ENCODE measurements around the gene LRRC28.
A peak's percentile ranks its signal among the peaks of the same experiment; 100 is the strongest.

LRRC28 gene

DNA sequence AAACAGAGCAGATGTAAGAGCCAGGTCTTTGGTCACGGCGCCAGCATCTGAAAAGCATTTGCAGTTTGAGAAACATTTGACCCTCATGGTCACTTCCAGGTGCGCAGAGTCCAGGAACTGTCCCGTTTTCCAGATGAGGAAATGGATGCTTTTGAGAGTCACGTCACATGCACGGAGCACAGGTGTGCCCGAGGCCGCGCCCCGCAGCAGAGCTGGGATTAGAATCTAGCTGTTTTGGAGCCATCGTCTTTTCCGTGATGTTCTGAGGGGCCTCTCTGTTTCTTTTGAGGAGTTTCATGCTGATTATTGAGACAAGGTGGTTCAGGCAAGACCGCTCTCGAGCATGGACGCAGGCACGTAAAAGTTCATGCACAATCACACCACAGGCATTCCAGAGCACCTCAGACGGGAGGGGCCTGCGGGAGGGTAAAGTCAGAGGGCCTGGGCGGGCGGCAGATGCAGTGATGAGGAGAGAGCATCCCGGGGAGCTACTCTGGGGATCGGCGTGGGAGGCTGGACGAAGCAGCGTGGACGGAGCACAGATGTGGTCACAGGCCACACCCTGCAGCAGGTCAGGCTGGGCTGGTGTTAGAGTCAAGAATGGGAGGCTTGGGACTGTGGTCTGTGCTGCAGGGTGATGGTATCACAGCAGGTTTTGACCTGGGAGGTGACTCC lies 175.3 kb downstream of the LRRC28 start:
- Mint-ChIP-seq H3K9me3 (no peaks in the 10 kb centered on the region), H3K4me1 (peaks cover 35 to 48% of the 10 kb centered on the region in 2 donors), H3K27me3 (no peaks in the 10 kb centered on the region), H3K36me3 (peaks cover 0 to 4% of the 10 kb centered on the region in 2 donors), H3K4me3 (no peak overlapping the region), H3K27ac (peak overlapping the region; percentile 88)
- ATAC-seq (replicated peaks) (no peak), DNase-seq (no peak)

DNA sequence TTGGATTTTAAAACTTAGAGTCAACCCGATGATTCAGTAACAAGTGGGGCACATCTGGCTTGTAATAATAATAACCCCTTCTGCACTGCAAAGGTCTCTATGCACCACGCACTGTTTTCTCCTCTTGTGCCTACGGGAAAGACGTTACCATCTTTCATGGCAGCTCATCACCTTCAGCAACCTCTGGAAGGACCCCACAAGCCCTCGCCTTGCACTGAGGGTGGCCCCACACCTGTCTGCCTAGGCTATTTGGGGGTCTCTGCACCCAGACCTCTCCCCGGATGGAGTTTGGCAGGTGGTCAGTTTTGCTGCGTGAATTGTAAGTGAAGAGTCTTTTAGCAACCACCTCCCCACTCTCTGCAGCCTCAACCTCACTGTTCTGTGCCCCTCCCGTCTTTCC lies 175.9 kb downstream of the LRRC28 start:
- Mint-ChIP-seq H3K36me3 (peaks cover 0 to 6% of the 10 kb centered on the region in 2 donors), H3K4me1 (peaks cover 41 to 55% of the 10 kb centered on the region in 2 donors), H3K9me3 (no peaks in the 10 kb centered on the region), H3K27ac (no peak overlapping the region), H3K4me3 (no peak overlapping the region), H3K27me3 (no peaks in the 10 kb centered on the region)
- ATAC-seq (replicated peaks) (no peak), DNase-seq (no peak)

DNA sequence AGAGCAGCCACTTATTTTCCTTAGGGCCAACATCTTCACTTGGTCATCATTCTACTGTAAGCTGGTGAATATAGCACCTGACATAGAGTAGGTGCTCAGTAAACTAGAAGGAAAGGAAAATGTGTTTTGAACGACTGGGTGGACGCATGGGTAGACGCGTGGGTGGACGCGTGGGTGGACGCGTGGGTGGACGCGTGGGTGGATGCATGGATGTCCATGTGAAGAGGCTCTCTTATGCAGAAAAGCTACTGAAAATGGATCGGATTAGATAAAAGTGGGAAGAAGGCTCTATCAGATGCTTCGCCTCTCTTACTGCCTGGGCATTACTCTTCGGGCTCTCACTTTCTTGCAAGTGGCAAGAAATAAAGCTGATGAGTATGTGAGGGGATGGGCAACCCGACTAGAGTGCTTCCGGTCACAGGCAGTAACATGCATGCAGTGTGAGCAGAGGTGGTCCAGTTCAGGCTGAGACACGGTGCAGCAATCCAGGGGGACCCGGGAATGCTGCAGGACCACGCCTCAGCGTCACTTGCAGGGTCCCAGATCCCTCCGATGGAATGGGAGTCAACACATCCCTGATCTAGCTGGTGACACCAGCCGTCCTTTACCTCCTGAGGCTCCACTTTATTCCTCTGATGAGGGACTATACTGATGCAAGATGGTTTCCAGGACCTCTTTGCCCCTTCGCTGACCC lies 176.5 kb downstream of the LRRC28 start:
- H3K27me3 Mint-ChIP-seq: no peaks in the 10 kb centered on the region
- peaks cover 46 to 57% of the 10 kb centered on the region in 2 donors for H3K4me1 Mint-ChIP-seq
- ATAC-seq (replicated peaks): no peak
- no peaks in the 10 kb centered on the region for H3K9me3 Mint-ChIP-seq
- no peak overlapping the region for H3K4me3 Mint-ChIP-seq
- H3K27ac Mint-ChIP-seq: no peak overlapping the region
- DNase-seq: no peak
- H3K36me3 Mint-ChIP-seq: peaks cover 0 to 6% of the 10 kb centered on the region in 2 donors

- Mint-ChIP-seq H3K4me3 (no peak overlapping the region), H3K27ac (no peak overlapping the region), H3K9me3 (no peaks in the 10 kb centered on the region), H3K27me3 (no peaks in the 10 kb centered on the region), H3K4me1 (peaks cover 56 to 67% of the 10 kb centered on the region in 2 donors), H3K36me3 (peaks cover 0 to 6% of the 10 kb centered on the region in 2 donors)
- ATAC-seq (replicated peaks): no peak
- no peak for DNase-seq
Measured at GRCh38 chr15:99429681-99430081, 178.4 kb downstream of the LRRC28 start.

GRCh38 chr15:99430881-99431401 lies 179.7 kb downstream of the LRRC28 start:
- peaks cover 0 to 6% of the 10 kb centered on the region in 2 donors for H3K36me3 Mint-ChIP-seq
- H3K27me3 Mint-ChIP-seq: no peaks in the 10 kb centered on the region
- no peaks in the 10 kb centered on the region for H3K9me3 Mint-ChIP-seq
- ATAC-seq (replicated peaks): no peak
- H3K27ac Mint-ChIP-seq: peak overlapping the region; percentile 65
- no peak overlapping the region for H3K4me3 Mint-ChIP-seq
- no peak for DNase-seq
- peaks cover 54 to 67% of the 10 kb centered on the region in 2 donors for H3K4me1 Mint-ChIP-seq

- Mint-ChIP-seq H3K9me3 (no peaks in the 10 kb centered on the region), H3K4me3 (no peak overlapping the region)
- no peak for DNase-seq
Measured at GRCh38 chr15:99431661-99432091, 180.4 kb downstream of the LRRC28 start.

DNA sequence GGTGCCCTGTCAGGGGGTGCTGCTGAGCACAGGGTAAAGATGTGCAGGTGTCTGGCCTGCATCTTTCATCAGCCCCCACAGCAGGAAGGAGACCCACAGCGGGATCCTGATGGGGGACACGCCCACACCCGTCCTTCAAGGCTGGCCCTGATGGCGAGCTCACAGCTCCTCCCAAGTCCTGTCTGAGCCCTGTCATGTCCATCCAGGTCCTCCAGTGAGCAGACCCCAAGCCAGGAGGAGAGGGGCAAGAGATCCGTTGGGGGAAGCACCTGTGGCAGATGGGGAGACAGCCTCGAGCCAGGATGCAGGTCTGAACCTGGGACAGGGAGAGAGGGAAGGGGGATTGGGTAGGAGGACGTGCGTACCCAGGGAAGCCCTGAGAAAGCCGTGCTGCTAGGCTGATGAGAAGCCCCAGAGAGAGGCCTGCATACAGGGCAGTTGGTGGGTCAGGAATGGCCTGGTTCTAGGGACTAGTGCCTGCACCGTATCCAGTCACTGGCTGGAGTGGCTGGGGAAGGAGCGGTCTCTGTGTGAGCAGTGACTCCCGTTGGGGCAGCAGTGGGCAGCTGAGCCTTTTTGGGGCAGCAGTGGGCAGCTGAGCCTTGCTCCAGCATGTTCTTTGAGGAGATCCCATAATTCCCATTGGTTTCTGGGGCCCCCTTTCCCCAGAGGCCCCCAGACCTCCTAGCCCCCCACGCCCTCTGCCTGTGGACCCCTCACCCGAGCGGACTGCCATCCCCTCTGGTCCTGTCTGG lies 181.2 kb downstream of the LRRC28 start:
- H3K4me1 Mint-ChIP-seq: peaks cover 55 to 73% of the 10 kb centered on the region in 2 donors
- H3K9me3 Mint-ChIP-seq: no peaks in the 10 kb centered on the region
- H3K27ac Mint-ChIP-seq: peak overlapping the region; percentile 88
- peaks cover 0 to 6% of the 10 kb centered on the region in 2 donors for H3K36me3 Mint-ChIP-seq
- ATAC-seq (replicated peaks) (no peak), DNase-seq (no peak)
- no peaks in the 10 kb centered on the region for H3K27me3 Mint-ChIP-seq
- H3K4me3 Mint-ChIP-seq: peak overlapping the region in 1 of 2 donors; percentile 4

More at GRCh38 chr15:99431661-99432091, 180.4 kb downstream of the LRRC28 start:
- no peaks in the 10 kb centered on the region for H3K27me3 Mint-ChIP-seq
- H3K36me3 Mint-ChIP-seq: peaks cover 0 to 6% of the 10 kb centered on the region in 2 donors
- H3K27ac Mint-ChIP-seq: peak overlapping the region; percentile 88
- no peak for ATAC-seq (replicated peaks)
- H3K4me1 Mint-ChIP-seq: peaks cover 55 to 68% of the 10 kb centered on the region in 2 donors

- DNase-seq: no peak
- Mint-ChIP-seq H3K27ac (peak overlapping the region; percentile 81), H3K4me3 (no peak overlapping the region), H3K9me3 (no peaks in the 10 kb centered on the region), H3K4me1 (peaks cover 52 to 72% of the 10 kb centered on the region in 2 donors), H3K36me3 (peaks cover 0 to 6% of the 10 kb centered on the region in 2 donors), H3K27me3 (no peaks in the 10 kb centered on the region)
- peak; percentile 45 to 49 for ATAC-seq (replicated peaks)
Measured at GRCh38 chr15:99433026-99433756, 181.9 kb downstream of the LRRC28 start.

GRCh38 chr15:99433757-99434450 lies 182.6 kb downstream of the LRRC28 start:
- H3K9me3 Mint-ChIP-seq: no peaks in the 10 kb centered on the region
- DNase-seq (no peak), ATAC-seq (replicated peaks) (no peak)
- peak overlapping the region; percentile 81 for H3K27ac Mint-ChIP-seq
- no peak overlapping the region for H3K4me3 Mint-ChIP-seq
- peaks cover 0 to 6% of the 10 kb centered on the region in 2 donors for H3K36me3 Mint-ChIP-seq
- H3K4me1 Mint-ChIP-seq: peaks cover 52 to 76% of the 10 kb centered on the region in 2 donors
- H3K27me3 Mint-ChIP-seq: no peaks in the 10 kb centered on the region

DNA sequence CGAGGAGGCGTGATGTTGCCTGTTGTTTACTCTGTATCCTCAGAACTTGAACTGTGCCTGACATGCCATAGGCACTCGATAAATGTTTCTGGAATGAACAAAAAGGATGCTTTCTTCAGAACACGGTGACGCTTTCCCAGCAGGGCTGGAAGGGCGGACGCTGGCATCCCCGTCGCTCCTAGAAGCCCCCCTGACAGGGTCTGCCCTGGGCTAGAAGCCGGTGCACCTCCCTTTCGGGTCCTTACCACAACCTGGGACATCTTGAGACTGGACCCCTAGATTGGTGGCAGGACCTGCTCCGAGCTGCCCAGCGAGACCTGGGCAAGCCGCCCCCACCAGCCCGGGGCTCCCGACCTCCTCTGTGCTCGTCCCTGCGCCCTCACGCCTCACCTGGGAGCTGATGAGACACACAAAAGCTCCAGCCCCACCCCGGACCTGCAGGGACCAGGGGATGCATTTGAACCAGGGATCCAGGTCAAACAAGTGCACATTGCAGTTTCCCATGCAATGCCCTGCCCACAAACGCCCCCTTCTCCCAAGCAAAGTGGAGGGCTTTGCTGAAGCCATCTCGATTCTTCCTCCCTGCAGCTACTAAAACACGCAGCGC lies 183.3 kb downstream of the LRRC28 start:
- H3K27me3 Mint-ChIP-seq: no peaks in the 10 kb centered on the region
- ATAC-seq (replicated peaks): no peak
- no peaks in the 10 kb centered on the region for H3K9me3 Mint-ChIP-seq
- no peak for DNase-seq
- H3K27ac Mint-ChIP-seq: peak overlapping the region; percentile 48
- peaks cover 0 to 6% of the 10 kb centered on the region in 2 donors for H3K36me3 Mint-ChIP-seq
- H3K4me3 Mint-ChIP-seq: peak overlapping the region; percentile 25 to 36
- H3K4me1 Mint-ChIP-seq: peaks cover 52 to 75% of the 10 kb centered on the region in 2 donors

DNA sequence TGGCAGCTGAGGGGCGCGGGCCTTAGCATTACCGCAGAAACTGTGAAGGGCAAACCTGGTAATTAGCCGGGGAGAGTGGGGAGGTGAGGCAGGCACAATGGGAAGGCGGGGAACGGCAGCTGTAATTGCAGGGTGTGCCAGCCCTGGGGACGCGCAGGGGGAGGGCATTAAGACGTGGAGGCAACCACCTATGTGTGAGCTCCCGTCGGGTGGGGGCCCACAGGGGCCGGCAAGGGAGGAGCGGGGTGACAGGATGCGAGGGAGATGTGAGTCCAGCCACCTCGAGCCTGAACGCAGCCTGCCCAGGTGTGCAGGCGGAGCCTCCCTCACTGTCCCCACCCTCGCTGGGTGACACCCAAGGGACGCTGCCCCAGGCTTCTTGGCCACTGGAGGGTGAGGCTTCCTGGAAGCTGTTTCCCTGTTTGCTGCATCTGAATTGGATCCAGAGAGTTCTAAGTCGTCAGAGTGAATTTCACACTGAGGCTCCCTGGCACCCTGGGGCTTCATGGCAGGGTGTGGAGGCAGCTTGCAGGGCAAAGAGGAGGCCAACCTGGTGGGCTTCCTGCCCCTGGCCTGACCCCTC lies 183.9 kb downstream of the LRRC28 start:
- peaks cover 0 to 6% of the 10 kb centered on the region in 2 donors for H3K36me3 Mint-ChIP-seq
- ATAC-seq (replicated peaks) (peak; percentile 40 to 56), DNase-seq (no peak)
- H3K27ac Mint-ChIP-seq: peak overlapping the region; percentile 37
- H3K4me3 Mint-ChIP-seq: peak overlapping the region; percentile 25 to 36
- peaks cover 51 to 75% of the 10 kb centered on the region in 2 donors for H3K4me1 Mint-ChIP-seq
- no peaks in the 10 kb centered on the region for H3K27me3 Mint-ChIP-seq
- H3K9me3 Mint-ChIP-seq: no peaks in the 10 kb centered on the region

GRCh38 chr15:99435877-99436541 lies 184.7 kb downstream of the LRRC28 start:
- H3K9me3 Mint-ChIP-seq: no peaks in the 10 kb centered on the region
- H3K4me3 Mint-ChIP-seq: no peak overlapping the region
- DNase-seq (no peak), ATAC-seq (replicated peaks) (no peak)
- H3K36me3 Mint-ChIP-seq: peaks cover 0 to 6% of the 10 kb centered on the region in 2 donors
- H3K27ac Mint-ChIP-seq: no peak overlapping the region
- H3K4me1 Mint-ChIP-seq: peaks cover 55 to 77% of the 10 kb centered on the region in 2 donors
- no peaks in the 10 kb centered on the region for H3K27me3 Mint-ChIP-seq
